GM23248 (cell line): ENCODE measurements around the gene MYH14. TPM values are rescaled to one million over a fixed set of nuclear protein-coding genes. Genes with fewer than 3 reads are reported as not detected.

Source experiments
- DNase-seq: peaks from one replicate; pipeline ENCODE4 v3.0.0-alpha.2; 2015
- H2AFZ ChIP-seq: fragments of 200-600 bp; sonication (generic); 2 replicates; pipeline ENCODE4 v1.6.1; 2016; ENCODE audit warnings: antibody characterized with exemption
- H3F3A ChIP-seq: fragments of 200-600 bp; sonication (generic); 2 replicates; pipeline ENCODE4 v1.6.1; 2016; ENCODE audit warnings: mild to moderate bottlenecking, antibody characterized with exemption, mixed run types; ENCODE audit not compliant: insufficient read depth
- H3K27ac ChIP-seq: fragments of 200-600 bp; sonication (generic); 2 replicates; pipeline ENCODE4 v1.5.1; 2016; ENCODE audit warnings: mild to moderate bottlenecking
- H3K27me3 ChIP-seq: fragments of 200-600 bp; sonication (generic); replicated peaks from 2 replicates; pipeline ENCODE4 v1.6.1; 2016; ENCODE audit warnings: mild to moderate bottlenecking; ENCODE audit not compliant: insufficient read depth
- H3K36me3 ChIP-seq: fragments of 200-600 bp; sonication (generic); 2 replicates; pipeline ENCODE4 v1.6.1; 2016; ENCODE audit warnings: low read depth, mild to moderate bottlenecking
- H3K4me1 ChIP-seq: fragments of 200-600 bp; sonication (generic); 2 replicates; pipeline ENCODE4 v1.6.1; 2016; ENCODE audit warnings: mild to moderate bottlenecking; ENCODE audit not compliant: insufficient read depth
- H3K4me2 ChIP-seq: fragments of 200-600 bp; sonication (generic); one replicate; pipeline ENCODE4 v1.6.1; 2016; ENCODE audit warnings: mild to moderate bottlenecking; ENCODE audit not compliant: unreplicated experiment
- H3K4me3 ChIP-seq: fragments of 200-600 bp; sonication (generic); 2 replicates; pipeline ENCODE4 v1.5.1; 2016; ENCODE audit warnings: mild to moderate bottlenecking
- H3K79me2 ChIP-seq: fragments of 200-600 bp; sonication (generic); 2 replicates; pipeline ENCODE4 v1.6.1; 2016; ENCODE audit warnings: mild to moderate bottlenecking; ENCODE audit not compliant: insufficient read depth
- H3K9ac ChIP-seq: fragments of 200-600 bp; sonication (generic); 2 replicates; pipeline ENCODE4 v1.6.1; 2016; ENCODE audit warnings: mild to moderate bottlenecking
- H3K9me2 ChIP-seq: fragments of 200-600 bp; sonication (generic); 2 replicates; pipeline ENCODE4 v1.6.1; 2016; ENCODE audit warnings: mixed run types, mild to moderate bottlenecking, moderate library complexity; ENCODE audit not compliant: insufficient read depth
- H3K9me3 ChIP-seq: fragments of 200-600 bp; sonication (generic); one replicate; pipeline ENCODE4 v1.6.1; 2017; ENCODE audit warnings: low read depth
- H4K20me1 ChIP-seq: fragments of 200-600 bp; sonication (generic); 2 replicates; pipeline ENCODE4 v1.6.0; 2016; ENCODE audit not compliant: insufficient read depth
- EZH2 ChIP-seq: fragments of 200-600 bp; sonication (generic); IDR thresholded peaks from 2 replicates; pipeline ENCODE4 v1.6.1; 2018; ENCODE audit warnings: antibody characterized with exemption, mild to moderate bottlenecking; ENCODE audit not compliant: insufficient read depth, poor library complexity, severe bottlenecking
- EZH2phosphoT487 ChIP-seq: fragments of 200-600 bp; sonication (generic); IDR thresholded peaks from 2 replicates; pipeline ENCODE4 v1.6.1; 2018; ENCODE audit warnings: antibody characterized with exemption, moderate library complexity, mild to moderate bottlenecking, low read depth; ENCODE audit not compliant: insufficient read depth
- WGBS, 2 experiments: methylation state at CpG; one replicate each; pipeline ENCODE4 v1.1.6; 2015 to 2017; ENCODE audit warnings: low lambda C conversion rate in 2 of 2, low coverage in 1 of 2; ENCODE audit errors: missing lambda C conversion rate in 2 of 2; 5-methylcytosine and 5-hydroxymethylcytosine counted together
- in situ Hi-C: fragments of 300-500 bp; cut with MboI; formaldehyde crosslinking; loops from 2 replicates; pipeline ENCODE4 v1.15.0; 2020
- polyA plus RNA-seq: library from polyadenylated mRNA; unstranded; fragments of >200 nt; fragmentation: Nextera tagmentation; extraction: Ambion mirVana; gene quantifications from 2 replicates; pipeline ENCODE4 v1.2.1, GENCODE V29; 2016
- total RNA-seq: library from RNA; depleted of rRNA; stranded (reverse); fragments of >200 nt; shearing (Covaris generic); gene quantifications from 2 replicates; pipeline ENCODE4 v1.2.3, GENCODE V29; 2014

The MYH14 gene
- total and polyA plus RNA-seq, 2 experiments from 2014 or later: not detected

DNA sequence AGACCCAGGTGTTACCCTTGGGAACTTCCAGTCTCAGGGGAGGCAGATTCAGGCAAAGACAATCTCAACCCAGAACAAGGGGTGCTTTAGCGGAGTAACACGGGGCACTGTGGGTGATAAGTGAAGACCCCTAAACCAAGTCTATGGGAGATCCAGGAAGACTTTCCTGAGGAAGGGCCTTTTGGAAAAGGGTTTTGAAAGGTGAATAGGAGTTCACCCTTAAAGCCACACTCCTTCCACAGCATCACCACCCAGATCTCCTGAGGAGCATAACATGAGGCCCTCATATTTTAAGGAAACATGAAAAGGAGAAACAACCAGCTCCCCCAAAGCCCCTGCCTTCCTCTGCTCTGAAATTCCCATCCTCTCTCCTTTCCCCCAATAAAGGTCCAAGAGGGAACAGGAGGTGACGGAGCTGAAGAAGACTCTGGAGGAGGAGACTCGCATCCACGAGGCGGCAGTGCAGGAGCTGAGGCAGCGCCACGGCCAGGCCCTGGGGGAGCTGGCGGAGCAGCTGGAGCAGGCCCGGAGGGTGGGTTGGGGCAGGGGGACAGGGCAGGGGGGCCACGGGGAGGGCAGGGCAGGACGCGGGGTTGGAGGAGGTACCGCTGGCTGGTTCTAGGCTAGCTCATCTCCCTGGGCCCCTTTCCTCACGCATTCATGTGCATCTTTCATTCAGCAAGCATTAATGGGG, 73.1 kb downstream of the MYH14 start:
- Histone ChIP-seq H3K27ac (no peak overlapping the region), H3K36me3 (no peaks in the 10 kb centered on the region), H3K4me1 (no peaks in the 10 kb centered on the region), H3F3A (no peaks in the 10 kb centered on the region), H3K4me2 (no peak overlapping the region), H4K20me1 (no peaks in the 10 kb centered on the region), H3K9me3 (no peaks in the 10 kb centered on the region), H3K4me3 (no peak overlapping the region), H2AFZ (no peak overlapping the region), H3K9me2 (no peaks in the 10 kb centered on the region), H3K79me2 (no peaks in the 10 kb centered on the region), H3K27me3 (0 out of 2 replicates have a peak, but pooled peaks cover 3% of the 10 kb centered on the region), H3K9ac (no peak overlapping the region)
- no peak for DNase-seq
- TF ChIP-seq EZH2 (no peak), EZH2phosphoT487 (no peak)
- WGBS, 2 experiments: 54 to 59% methylated on average over 5 to 15 of the region's 15 CpGs
- in situ Hi-C loops: no loop called here

DNA sequence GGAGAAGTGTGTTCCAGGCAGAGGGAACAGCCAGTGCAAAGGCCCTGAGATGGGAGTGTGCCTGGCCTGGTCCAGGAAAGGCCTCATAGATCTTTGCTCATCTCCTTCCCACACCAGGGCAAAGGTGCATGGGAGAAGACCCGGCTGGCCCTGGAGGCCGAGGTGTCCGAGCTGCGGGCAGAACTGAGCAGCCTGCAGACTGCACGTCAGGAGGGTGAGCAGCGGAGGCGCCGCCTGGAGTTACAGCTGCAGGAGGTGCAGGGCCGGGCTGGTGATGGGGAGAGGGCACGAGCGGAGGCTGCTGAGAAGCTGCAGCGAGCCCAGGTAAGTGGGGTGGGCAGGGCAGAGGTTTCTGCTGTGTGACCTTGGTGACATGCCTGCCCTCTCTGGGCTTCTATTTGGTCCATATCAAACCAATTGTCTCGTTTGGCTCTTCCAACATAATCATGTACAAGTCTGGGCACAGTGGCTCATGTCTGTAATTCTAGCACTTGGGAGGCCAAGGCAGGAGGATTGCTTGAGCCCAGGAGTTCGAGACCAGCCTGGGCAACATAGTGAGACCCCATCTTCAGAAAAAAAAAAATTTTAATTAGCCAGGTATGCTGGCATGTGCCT, 74.7 kb downstream of the MYH14 start:
- Histone ChIP-seq H3K27ac (no peak overlapping the region), H2AFZ (no peak overlapping the region), H4K20me1 (no peaks in the 10 kb centered on the region), H3K27me3 (0 out of 2 replicates have a peak, but pooled peaks cover 3% of the 10 kb centered on the region), H3K4me1 (no peaks in the 10 kb centered on the region), H3K9me3 (no peaks in the 10 kb centered on the region), H3K4me3 (no peak overlapping the region), H3K9ac (no peak overlapping the region), H3K79me2 (no peaks in the 10 kb centered on the region), H3K9me2 (no peaks in the 10 kb centered on the region), H3K4me2 (no peak overlapping the region), H3F3A (no peaks in the 10 kb centered on the region), H3K36me3 (no peaks in the 10 kb centered on the region)
- DNase-seq: no peak
- in situ Hi-C loops: no loop called here
- WGBS, 2 experiments: 47 to 57% methylated on average over 14 of the region's 14 CpGs
- TF ChIP-seq EZH2 (no peak), EZH2phosphoT487 (no peak)

GRCh38 chr19:50280074-50280473, 76.7 kb downstream of the MYH14 start:
- H3K27me3 ChIP-seq: 0 out of 2 replicates have a peak, but pooled peaks cover 3% of the 10 kb centered on the region
- H3K9me2 ChIP-seq: no peaks in the 10 kb centered on the region
- no peak overlapping the region for H2AFZ ChIP-seq
- no peaks in the 10 kb centered on the region for H3K36me3 ChIP-seq
- H3K9ac ChIP-seq: no peak overlapping the region
- H3K9me3 ChIP-seq: no peaks in the 10 kb centered on the region
- 28 to 47% methylated on average over 13 to 14 of the region's 14 CpGs for WGBS, 2 experiments
- H3K4me2 ChIP-seq: no peak overlapping the region
- no peak for DNase-seq
- no peaks in the 10 kb centered on the region for H4K20me1 ChIP-seq
- no peaks in the 10 kb centered on the region for H3K79me2 ChIP-seq
- no peak overlapping the region for H3K4me3 ChIP-seq
- no peak overlapping the region for H3K27ac ChIP-seq
- no peaks in the 10 kb centered on the region for H3F3A ChIP-seq
- in situ Hi-C loops: no loop called here
- TF ChIP-seq EZH2: no peak
- H3K4me1 ChIP-seq: no peaks in the 10 kb centered on the region

DNA sequence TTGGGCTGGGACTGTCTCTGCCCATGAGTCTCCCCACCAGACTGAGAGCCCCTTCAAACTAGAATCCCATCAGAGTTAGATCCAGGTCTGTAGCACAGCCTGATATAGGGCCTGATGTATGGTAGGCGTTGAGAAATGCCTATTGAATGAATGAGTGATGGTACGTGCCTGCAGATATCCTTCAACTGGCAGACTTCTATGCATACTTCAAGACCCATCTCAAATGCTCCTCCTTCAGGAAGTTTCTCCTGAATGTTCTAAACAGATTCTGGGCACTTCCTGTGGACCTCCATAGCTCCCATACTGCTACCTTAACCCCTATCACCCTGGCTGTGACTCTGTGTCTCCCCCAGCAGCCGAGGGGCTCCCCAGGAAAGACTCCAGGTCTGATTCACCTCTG, 77.6 kb downstream of the MYH14 start:
- Histone ChIP-seq H3K4me3 (no peak overlapping the region), H3K4me1 (no peaks in the 10 kb centered on the region), H4K20me1 (no peaks in the 10 kb centered on the region), H3K36me3 (no peaks in the 10 kb centered on the region), H2AFZ (no peak overlapping the region), H3K9me3 (no peaks in the 10 kb centered on the region), H3K27me3 (0 out of 2 replicates have a peak, but pooled peaks cover 3% of the 10 kb centered on the region), H3K9me2 (no peaks in the 10 kb centered on the region), H3K9ac (no peak overlapping the region), H3K4me2 (no peak overlapping the region), H3K79me2 (no peaks in the 10 kb centered on the region), H3K27ac (no peak overlapping the region), H3F3A (no peaks in the 10 kb centered on the region)
- 17 to 19% methylated on average over 3 of the region's 3 CpGs for WGBS, 2 experiments
- no peak for DNase-seq
- in situ Hi-C loops: no loop called here
- TF ChIP-seq EZH2: no peak
- TF ChIP-seq EZH2phosphoT487: no peak
